Gastrocnemius medialis (tissue), 4 donors: Measurements from ENCODE around the gene CNNM4. TPM values are rescaled to one million over a fixed set of nuclear protein-coding genes. Genes with fewer than 3 reads are reported as not detected.

Experiments
- ATAC-seq, 2 donors: fragments of 150-250 bp; one replicate each; pipeline ENCODE4 v1.9.1; 2016
- DNase-seq, 2 donors: peaks; one replicate each; pipeline ENCODE4 v3.0.0-alpha.2; 2019
- H3K27ac ChIP-seq, 4 donors: fragments of 200-600 bp; sonication (generic); 1 replicate in 1 of 4; 2 replicates in 3 of 4; pipeline ENCODE4 v1.5.1; 2016 to 2018; ENCODE audit warnings: mild to moderate bottlenecking in 2 of 4, moderate library complexity in 1 of 4
- H3K27me3 ChIP-seq, 3 donors: fragments of 200-600 bp; sonication (generic) in 2 of 3; 1 replicate in 1 of 3; 2 replicates in 2 of 3; pipeline versions ENCODE4 v1.5.1 to v1.6.0; 2016 to 2019; ENCODE audit warnings: mild to moderate bottlenecking in 1 of 3, moderate library complexity in 1 of 3
- H3K36me3 ChIP-seq, 2 donors: fragments of 200-600 bp; sonication (generic) in 1 of 2; one replicate each; pipeline ENCODE4 v1.5.1; 2017 to 2018
- H3K4me1 ChIP-seq, 2 donors: fragments of 200-600 bp; sonication (generic) in 1 of 2; one replicate each; pipeline ENCODE4 v1.5.1; 2016 to 2017; ENCODE audit warnings: mild to moderate bottlenecking in 2 of 2
- H3K4me3 ChIP-seq, 4 donors: fragments of 200-600 bp; sonication (generic) in 3 of 4; 1 replicate in 1 of 4; 2 replicates in 3 of 4; pipeline ENCODE4 v1.5.1; 2016 to 2019; ENCODE audit warnings: mild to moderate bottlenecking in 2 of 4
- H3K9me3 ChIP-seq, 3 donors: fragments of 200-600 bp; sonication (generic) in 2 of 3; 1 replicate in 1 of 3; 2 replicates in 2 of 3; pipeline ENCODE4 v1.5.1; 2016 to 2019
- CTCF ChIP-seq, 5 experiments: fragments of 450-650 bp in 3 of 5; fragments of 200-600 bp in 2 of 5; sonication (generic) in 2 of 5; IDR thresholded peaks in 4 of 5; conservative IDR thresholded peaks in 1 of 5; 1 replicate in 4 of 5; 2 replicates in 1 of 5; pipeline ENCODE4 v1.5.1; 2016 to 2019; ENCODE audit warnings: antibody characterized with exemption in 5 of 5, mild to moderate bottlenecking in 3 of 5, moderate library complexity in 3 of 5
- POLR2A ChIP-seq, 2 donors: fragments of 450-650 bp; IDR thresholded peaks; one replicate each; pipeline ENCODE4 v1.6.1; 2017; ENCODE audit warnings: antibody characterized with exemption in 2 of 2, mild to moderate bottlenecking in 2 of 2, moderate library complexity in 2 of 2
- in situ Hi-C, 4 donors: fragments of 200-750 bp; cut with MboI; loops; one replicate each; pipeline versions ENCODE4 v1.15.0 to v1.8.0; 2017; ENCODE audit warnings: low sequenced_read_pairs in 4 of 4
- intact Hi-C: fragments of 100-400 bp; cut with DNase I; formaldehyde crosslinking; loops from one replicate; pipeline ENCODE4 v1.15.1; 2023; ENCODE audit warnings: low total_unique reads
- total RNA-seq, 4 donors: library from RNA; depleted of rRNA; stranded (reverse); fragments of >200 nt; gene quantifications; one replicate each; pipeline versions ENCODE4 v1.1.0 to v1.2.3, GENCODE V29; 2016

Gene CNNM4
- total RNA-seq, 4 donors from 2014 or later = 5.4 to 20.1 (median 9.1) TPM

DNA sequence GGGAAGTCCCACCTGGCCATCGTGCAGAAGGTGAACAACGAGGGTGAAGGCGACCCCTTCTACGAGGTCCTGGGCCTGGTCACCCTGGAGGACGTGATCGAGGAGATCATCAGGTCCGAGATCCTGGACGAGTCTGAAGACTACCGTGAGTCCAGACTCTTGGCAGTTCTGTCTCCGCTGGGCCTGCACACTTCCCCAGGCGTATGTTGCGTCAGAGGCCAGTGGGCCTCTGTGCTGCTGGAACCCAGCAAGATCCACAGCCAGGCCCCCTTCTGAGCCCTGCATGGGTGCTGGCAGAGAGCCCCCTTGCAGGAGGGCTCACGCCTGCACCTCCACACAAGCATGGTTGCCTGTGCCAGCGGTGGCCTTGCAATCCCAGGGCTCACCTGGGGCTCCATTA, 64.4 kb downstream of the CNNM4 start:
- H3K27me3 ChIP-seq = no peaks in the 10 kb centered on the region
- DNase-seq = no peak
- H3K9me3 ChIP-seq = no peaks in the 10 kb centered on the region
- in situ Hi-C loops (no loop called here), intact Hi-C loops (no loop called here)
- TF ChIP-seq POLR2A (IDR thresholded peaks at IDR 0.05) (no peak), CTCF (IDR thresholded peaks at IDR 0.05 in 4 of 5, conservative IDR thresholded peaks at IDR 0.05 in 1 of 5) (no peak)
- peak overlapping the region in 1 of 4 donors; percentile 47 for H3K27ac ChIP-seq
- peaks cover 13 to 43% of the 10 kb centered on the region in 2 donors for H3K4me1 ChIP-seq
- H3K4me3 ChIP-seq = no peak overlapping the region
- H3K36me3 ChIP-seq = peaks cover 0 to 51% of the 10 kb centered on the region in 2 donors
- ATAC-seq = no peak

DNA sequence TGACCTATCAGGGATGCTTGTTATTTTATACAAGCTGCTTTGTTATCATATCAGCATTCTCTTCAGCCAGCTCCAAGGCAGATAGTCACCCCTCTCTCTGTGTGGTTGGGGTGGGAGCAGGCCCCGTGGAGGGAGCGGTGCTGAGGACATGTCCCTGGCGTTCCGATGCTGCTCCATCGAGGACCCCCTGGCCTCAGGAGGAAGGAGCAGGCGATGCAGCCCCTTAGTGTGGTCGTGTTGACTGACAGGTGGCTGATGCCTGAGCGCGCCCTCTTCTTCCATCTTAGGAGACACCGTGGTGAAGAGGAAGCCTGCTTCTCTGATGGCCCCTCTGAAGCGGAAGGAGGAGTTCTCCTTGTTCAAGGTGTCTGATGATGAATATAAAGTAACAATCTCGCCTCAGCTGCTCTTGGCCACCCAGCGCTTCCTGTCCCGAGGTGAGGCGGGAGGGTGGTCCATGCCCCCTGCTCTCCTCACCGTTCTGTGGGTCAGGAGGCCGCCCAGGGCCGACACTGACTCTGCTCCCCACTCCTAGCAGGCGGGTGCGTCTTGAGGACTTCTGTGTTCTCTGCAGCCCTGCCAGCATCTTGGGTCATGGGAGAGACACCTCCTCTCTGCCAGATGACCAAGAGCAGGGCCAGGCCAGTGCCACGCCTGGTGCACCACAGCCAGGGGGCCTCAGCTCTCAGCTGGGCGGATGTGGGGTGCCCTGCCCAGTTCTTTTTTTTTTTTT, 66.0 kb downstream of the CNNM4 start:
- H3K4me3 ChIP-seq = no peak overlapping the region
- no peaks in the 10 kb centered on the region for H3K9me3 ChIP-seq
- H3K27ac ChIP-seq = peak overlapping the region in 2 of 4 donors; percentile 13 to 50
- no peak for TF ChIP-seq CTCF (IDR thresholded peaks at IDR 0.05 in 4 of 5, conservative IDR thresholded peaks at IDR 0.05 in 1 of 5)
- no peak for TF ChIP-seq POLR2A (IDR thresholded peaks at IDR 0.05)
- no peaks in the 10 kb centered on the region for H3K27me3 ChIP-seq
- H3K36me3 ChIP-seq = peaks cover 0 to 67% of the 10 kb centered on the region in 2 donors
- peaks cover 0 to 28% of the 10 kb centered on the region in 2 donors for H3K4me1 ChIP-seq
- intact Hi-C loops (no loop called here), in situ Hi-C loops (no loop called here)
- DNase-seq (peak in 1 of 2 donors; percentile 72), ATAC-seq (peak in 1 of 2 donors; percentile 25)

GRCh38 chr2:96828436-96828835, 67.7 kb downstream of the CNNM4 start:
- DNase-seq = peak in 1 of 2 donors; percentile 57
- Histone ChIP-seq H3K4me1 (peaks cover 13 to 30% of the 10 kb centered on the region in 2 donors), H3K9me3 (no peaks in the 10 kb centered on the region), H3K4me3 (no peak overlapping the region), H3K27me3 (no peaks in the 10 kb centered on the region), H3K36me3 (peaks cover 0 to 74% of the 10 kb centered on the region in 2 donors), H3K27ac (peak overlapping the region in 1 of 4 donors; percentile 97)
- no peak for TF ChIP-seq POLR2A (IDR thresholded peaks at IDR 0.05)
- no peak for TF ChIP-seq CTCF (IDR thresholded peaks at IDR 0.05 in 4 of 5, conservative IDR thresholded peaks at IDR 0.05 in 1 of 5)
- intact Hi-C loops (no loop called here), in situ Hi-C loops (no loop called here)
- ATAC-seq = no peak

- intact Hi-C loops (no loop called here), in situ Hi-C loops (no loop called here)
- Histone ChIP-seq H3K4me1 (peaks cover 16 to 30% of the 10 kb centered on the region in 2 donors), H3K27ac (peak overlapping the region in 1 of 4 donors; percentile 97), H3K9me3 (no peaks in the 10 kb centered on the region), H3K27me3 (no peaks in the 10 kb centered on the region), H3K36me3 (peaks cover 0 to 74% of the 10 kb centered on the region in 2 donors), H3K4me3 (no peak overlapping the region)
- DNase-seq = peak in 1 of 2 donors; percentile 26
- TF ChIP-seq POLR2A (IDR thresholded peaks at IDR 0.05) = no peak
- TF ChIP-seq CTCF (IDR thresholded peaks at IDR 0.05 in 4 of 5, conservative IDR thresholded peaks at IDR 0.05 in 1 of 5) = no peak
- ATAC-seq = no peak
Measured at GRCh38 chr2:96828874-96829273, 68.2 kb downstream of the CNNM4 start.
